Duodenal mucosa (tissue), 2 donors: ENCODE measurements around the gene PDCL3.

Experiments used
- H3K27ac ChIP-seq: one replicate; pipeline ENCODE4 v1.7.0; 2013; ENCODE audit warnings: low read depth, low read length
- H3K27me3 ChIP-seq, 2 donors: one replicate each; pipeline ENCODE4 v1.7.0; 2013; ENCODE audit warnings: low read length in 2 of 2, control low read depth in 1 of 2; ENCODE audit not compliant: insufficient read depth in 2 of 2, control insufficient read depth in 1 of 2
- H3K36me3 ChIP-seq, 2 donors: one replicate each; pipeline ENCODE4 v1.7.0; 2013; ENCODE audit warnings: low read length in 2 of 2, control low read depth in 1 of 2; ENCODE audit not compliant: insufficient read depth in 2 of 2, control insufficient read depth in 1 of 2
- H3K4me1 ChIP-seq, 2 donors: one replicate each; pipeline ENCODE4 v1.7.0; 2013; ENCODE audit warnings: low read length in 2 of 2, control low read depth in 1 of 2; ENCODE audit not compliant: insufficient read depth in 2 of 2, control insufficient read depth in 1 of 2
- H3K4me3 ChIP-seq, 2 donors: one replicate each; pipeline ENCODE4 v1.7.0; 2013; ENCODE audit warnings: low read length in 2 of 2, low read depth in 1 of 2
- H3K9ac ChIP-seq, 2 donors: one replicate each; pipeline ENCODE4 v1.7.0; 2013; ENCODE audit warnings: low read length in 2 of 2, low read depth in 1 of 2
- H3K9me3 ChIP-seq, 2 donors: one replicate each; pipeline ENCODE4 v1.7.0; 2013; ENCODE audit warnings: low read length in 2 of 2, control low read depth in 1 of 2; ENCODE audit not compliant: control insufficient read depth in 1 of 2

The PDCL3 gene

GRCh38 chr2:100581277-100581612, 18.5 kb downstream of the PDCL3 start:
- Histone ChIP-seq H3K27me3 (no peaks in the 10 kb centered on the region), H3K9ac (peak overlapping the region in 1 of 2 donors; percentile 9), H3K4me3 (peak overlapping the region in 1 of 2 donors; percentile 17), H3K36me3 (peaks cover 0 to under 1% of the 10 kb centered on the region in 2 donors), H3K9me3 (no peaks in the 10 kb centered on the region), H3K27ac (no peak overlapping the region), H3K4me1 (no peaks in the 10 kb centered on the region)

GRCh38 chr2:100584816-100585215, 22.0 kb downstream of the PDCL3 start:
- no peak overlapping the region for H3K9ac ChIP-seq

GRCh38 chr2:100588071-100588786, 25.4 kb downstream of the PDCL3 start:
- H3K4me3 ChIP-seq, result no peak overlapping the region
- no peaks in the 10 kb centered on the region for H3K27me3 ChIP-seq
- no peak overlapping the region for H3K9ac ChIP-seq
- no peak overlapping the region for H3K27ac ChIP-seq
- H3K4me1 ChIP-seq, result no peaks in the 10 kb centered on the region
- no peaks in the 10 kb centered on the region for H3K9me3 ChIP-seq
- H3K36me3 ChIP-seq, result no peaks in the 10 kb centered on the region

More at GRCh38 chr2:100584816-100585215, 22.0 kb downstream of the PDCL3 start:
- no peaks in the 10 kb centered on the region for H3K36me3 ChIP-seq
- H3K4me3 ChIP-seq, result no peak overlapping the region
- no peaks in the 10 kb centered on the region for H3K4me1 ChIP-seq
- no peaks in the 10 kb centered on the region for H3K9me3 ChIP-seq
- no peak overlapping the region for H3K27ac ChIP-seq
- H3K27me3 ChIP-seq, result no peaks in the 10 kb centered on the region

GRCh38 chr2:100589527-100589926, 26.7 kb downstream of the PDCL3 start:
- Histone ChIP-seq H3K27ac (no peak overlapping the region), H3K4me1 (no peaks in the 10 kb centered on the region), H3K4me3 (no peak overlapping the region), H3K9me3 (no peaks in the 10 kb centered on the region), H3K36me3 (no peaks in the 10 kb centered on the region), H3K9ac (no peak overlapping the region), H3K27me3 (no peaks in the 10 kb centered on the region)

- no peak overlapping the region for H3K9ac ChIP-seq
- no peaks in the 10 kb centered on the region for H3K9me3 ChIP-seq
- no peaks in the 10 kb centered on the region for H3K27me3 ChIP-seq
- no peak overlapping the region for H3K27ac ChIP-seq
- no peak overlapping the region for H3K4me3 ChIP-seq
- no peaks in the 10 kb centered on the region for H3K4me1 ChIP-seq
- no peaks in the 10 kb centered on the region for H3K36me3 ChIP-seq
These were observed 29.4 kb downstream of the PDCL3 start for GRCh38 chr2:100592226-100592625.

GRCh38 chr2:100596465-100596864, 33.7 kb downstream of the PDCL3 start:
- H3K27ac ChIP-seq, result no peak overlapping the region
- H3K27me3 ChIP-seq, result no peaks in the 10 kb centered on the region
- no peaks in the 10 kb centered on the region for H3K4me1 ChIP-seq
- H3K9me3 ChIP-seq, result no peaks in the 10 kb centered on the region
- no peak overlapping the region for H3K4me3 ChIP-seq
- no peaks in the 10 kb centered on the region for H3K36me3 ChIP-seq
- H3K9ac ChIP-seq, result no peak overlapping the region

GRCh38 chr2:100599566-100599965, 36.8 kb downstream of the PDCL3 start:
- Histone ChIP-seq H3K27me3 (no peaks in the 10 kb centered on the region), H3K36me3 (no peaks in the 10 kb centered on the region), H3K27ac (no peak overlapping the region), H3K4me3 (no peak overlapping the region), H3K9me3 (no peaks in the 10 kb centered on the region), H3K9ac (no peak overlapping the region), H3K4me1 (no peaks in the 10 kb centered on the region)

- no peaks in the 10 kb centered on the region for H3K4me1 ChIP-seq
- no peaks in the 10 kb centered on the region for H3K9me3 ChIP-seq
- no peak overlapping the region for H3K4me3 ChIP-seq
- H3K27me3 ChIP-seq, result no peaks in the 10 kb centered on the region
- H3K36me3 ChIP-seq, result no peaks in the 10 kb centered on the region
- no peak overlapping the region for H3K27ac ChIP-seq
- no peak overlapping the region for H3K9ac ChIP-seq
These were observed 38.9 kb downstream of the PDCL3 start for GRCh38 chr2:100601661-100602060.

GRCh38 chr2:100603414-100603813, 40.6 kb downstream of the PDCL3 start:
- no peaks in the 10 kb centered on the region for H3K9me3 ChIP-seq
- no peaks in the 10 kb centered on the region for H3K4me1 ChIP-seq
- no peak overlapping the region for H3K4me3 ChIP-seq
- no peak overlapping the region for H3K27ac ChIP-seq
- no peak overlapping the region for H3K9ac ChIP-seq
- no peaks in the 10 kb centered on the region for H3K27me3 ChIP-seq
- no peaks in the 10 kb centered on the region for H3K36me3 ChIP-seq

- Histone ChIP-seq H3K36me3 (no peaks in the 10 kb centered on the region), H3K4me3 (no peak overlapping the region), H3K27me3 (no peaks in the 10 kb centered on the region), H3K27ac (no peak overlapping the region), H3K9me3 (no peaks in the 10 kb centered on the region), H3K4me1 (no peaks in the 10 kb centered on the region), H3K9ac (no peak overlapping the region)
These were observed 41.3 kb downstream of the PDCL3 start for GRCh38 chr2:100603948-100604633.
